OCI-LY1 (cell line): ENCODE results near the gene PRR36.

ENCODE experiments used
- H2AFZ ChIP-seq: fragments of 200-600 bp; sonication (generic), shearing (Covaris generic); 2 replicates; pipeline ENCODE4 v1.6.0; 2014; ENCODE audit warnings: antibody characterized with exemption, mild to moderate bottlenecking, low read length
- H3F3A ChIP-seq: fragments of 200-600 bp; sonication (generic), shearing (Covaris generic); 2 replicates; pipeline ENCODE4 v1.6.0; 2014; ENCODE audit warnings: mild to moderate bottlenecking, antibody characterized with exemption, low read length, moderate library complexity; ENCODE audit not compliant: insufficient read depth
- H3K27ac ChIP-seq: fragments of 200-600 bp; sonication (generic); 2 replicates; pipeline ENCODE4 v1.5.1; 2014; ENCODE audit warnings: low read length, mixed run types, mild to moderate bottlenecking, low read depth; ENCODE audit not compliant: poor library complexity, severe bottlenecking
- H3K27me3 ChIP-seq: fragments of 200-600 bp; sonication (generic); 2 replicates; pipeline ENCODE4 v1.6.0; 2014; ENCODE audit warnings: antibody characterized with exemption, mild to moderate bottlenecking, low read length, moderate library complexity; ENCODE audit not compliant: insufficient read depth
- H3K36me3 ChIP-seq: fragments of 200-600 bp; sonication (generic); 2 replicates; pipeline ENCODE4 v1.6.1; 2014; ENCODE audit warnings: mild to moderate bottlenecking, antibody characterized with exemption, low read length, moderate library complexity, mixed read lengths; ENCODE audit not compliant: insufficient read depth
- H3K4me1 ChIP-seq: fragments of 200-600 bp; sonication (generic); 2 replicates; pipeline ENCODE4 v1.5.1; 2014; ENCODE audit warnings: mild to moderate bottlenecking, low read length, moderate library complexity; ENCODE audit not compliant: insufficient read depth, severe bottlenecking
- H3K4me2 ChIP-seq: fragments of 200-600 bp; sonication (generic), shearing (Covaris generic); 2 replicates; pipeline ENCODE4 v1.6.1; 2014; ENCODE audit warnings: low read length
- H3K4me3 ChIP-seq: fragments of 200-600 bp; sonication (generic); 2 replicates; pipeline ENCODE4 v1.5.1; 2014; ENCODE audit warnings: low read length, low read depth, mild to moderate bottlenecking, mixed read lengths; ENCODE audit not compliant: poor library complexity, severe bottlenecking
- H3K79me2 ChIP-seq: fragments of 200-600 bp; shearing (Covaris generic); 2 replicates; pipeline ENCODE4 v1.6.1; 2016; ENCODE audit warnings: mixed run types, low read length, mixed read lengths; ENCODE audit not compliant: insufficient read depth
- H3K9ac ChIP-seq: fragments of 200-600 bp; sonication (generic), shearing (Covaris generic); 2 replicates; pipeline ENCODE4 v1.6.1; 2014; ENCODE audit warnings: mild to moderate bottlenecking, low read length, mixed read lengths
- H3K9me2 ChIP-seq: fragments of 200-600 bp; sonication (generic), shearing (Covaris generic); 2 replicates; pipeline ENCODE4 v1.6.1; 2014; ENCODE audit warnings: low read depth, mild to moderate bottlenecking, low read length, mixed read lengths
- H3K9me3 ChIP-seq: fragments of 200-600 bp; shearing (Covaris generic); 2 replicates; pipeline ENCODE4 v1.6.1; 2014; ENCODE audit warnings: low read length, mixed read lengths
- H4K20me1 ChIP-seq: fragments of 200-600 bp; sonication (generic), shearing (Covaris generic); 2 replicates; pipeline ENCODE4 v1.6.0; 2016; ENCODE audit warnings: mild to moderate bottlenecking, low read length; ENCODE audit not compliant: insufficient read depth
- EZH2 ChIP-seq: fragments of 200-600 bp; sonication (generic), shearing (Covaris generic); IDR thresholded peaks from 2 replicates; pipeline ENCODE4 v1.8.0; 2017; ENCODE audit warnings: borderline replicate concordance, mixed run types, mild to moderate bottlenecking, antibody characterized with exemption, low read length, moderate library complexity, mixed read lengths
- TF ChIP-seq, protein P1 (sequence below): fragments of 200-600 bp; sonication (generic), shearing (Covaris generic); IDR thresholded peaks from 2 replicates; pipeline ENCODE4 v1.5.1; 2017; ENCODE audit warnings: mild to moderate bottlenecking, antibody characterized with exemption, low read length, moderate library complexity, mixed read lengths

PRR36 gene

DNA sequence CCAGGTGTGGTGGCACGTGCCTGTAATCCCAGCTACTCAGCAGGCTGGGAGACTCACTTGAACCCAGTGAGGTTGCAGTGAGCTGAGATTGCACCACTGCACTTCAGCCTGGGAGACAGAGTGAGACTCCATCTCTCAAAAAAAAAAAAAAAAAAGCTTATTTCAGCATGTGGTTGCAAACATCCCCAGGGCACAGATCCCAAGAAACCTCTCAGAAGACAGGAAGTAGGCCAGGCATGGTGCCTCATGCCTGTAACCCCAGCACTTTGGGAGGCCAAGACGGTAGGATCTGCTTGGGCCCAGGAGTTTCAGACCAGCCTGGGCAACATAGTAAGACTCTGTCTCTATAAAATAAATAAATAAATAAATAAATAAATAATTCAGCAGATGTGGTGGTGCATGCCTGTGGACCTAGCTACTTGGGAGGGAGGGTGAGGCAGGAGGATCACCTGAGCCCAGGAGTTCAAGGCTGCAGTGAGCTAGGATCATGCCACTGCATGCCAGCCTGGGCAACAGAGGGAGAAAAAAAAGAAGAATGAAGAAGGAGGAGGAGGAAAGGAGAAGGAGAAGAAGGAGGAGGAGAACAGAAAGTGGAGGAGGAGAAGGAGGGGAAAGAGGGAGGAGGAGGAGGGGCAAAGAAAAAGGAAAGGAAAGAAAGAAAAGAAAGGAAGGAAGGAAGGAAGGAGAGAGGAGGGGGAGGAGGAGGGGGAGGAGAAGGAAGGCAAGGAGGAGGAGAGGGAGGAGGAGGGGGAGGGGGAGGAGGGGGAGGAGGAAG lies 9.8 kb upstream of the PRR36 start:
- H4K20me1 ChIP-seq: no peaks in the 10 kb centered on the region
- TF ChIP-seq EZH2: no peak
- TF ChIP-seq, protein P1, sequence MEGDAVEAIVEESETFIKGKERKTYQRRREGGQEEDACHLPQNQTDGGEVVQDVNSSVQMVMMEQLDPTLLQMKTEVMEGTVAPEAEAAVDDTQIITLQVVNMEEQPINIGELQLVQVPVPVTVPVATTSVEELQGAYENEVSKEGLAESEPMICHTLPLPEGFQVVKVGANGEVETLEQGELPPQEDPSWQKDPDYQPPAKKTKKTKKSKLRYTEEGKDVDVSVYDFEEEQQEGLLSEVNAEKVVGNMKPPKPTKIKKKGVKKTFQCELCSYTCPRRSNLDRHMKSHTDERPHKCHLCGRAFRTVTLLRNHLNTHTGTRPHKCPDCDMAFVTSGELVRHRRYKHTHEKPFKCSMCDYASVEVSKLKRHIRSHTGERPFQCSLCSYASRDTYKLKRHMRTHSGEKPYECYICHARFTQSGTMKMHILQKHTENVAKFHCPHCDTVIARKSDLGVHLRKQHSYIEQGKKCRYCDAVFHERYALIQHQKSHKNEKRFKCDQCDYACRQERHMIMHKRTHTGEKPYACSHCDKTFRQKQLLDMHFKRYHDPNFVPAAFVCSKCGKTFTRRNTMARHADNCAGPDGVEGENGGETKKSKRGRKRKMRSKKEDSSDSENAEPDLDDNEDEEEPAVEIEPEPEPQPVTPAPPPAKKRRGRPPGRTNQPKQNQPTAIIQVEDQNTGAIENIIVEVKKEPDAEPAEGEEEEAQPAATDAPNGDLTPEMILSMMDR: no peak
- no peak overlapping the region for H3K9ac ChIP-seq
- H3K27ac ChIP-seq: no peak overlapping the region
- no peak overlapping the region for H2AFZ ChIP-seq
- H3K27me3 ChIP-seq: no peaks in the 10 kb centered on the region
- H3F3A ChIP-seq: no peaks in the 10 kb centered on the region
- H3K9me3 ChIP-seq: no peaks in the 10 kb centered on the region
- H3K79me2 ChIP-seq: no peaks in the 10 kb centered on the region
- H3K9me2 ChIP-seq: no peaks in the 10 kb centered on the region
- no peaks in the 10 kb centered on the region for H3K36me3 ChIP-seq
- H3K4me1 ChIP-seq: no peaks in the 10 kb centered on the region
- H3K4me3 ChIP-seq: no peak overlapping the region
- no peak overlapping the region for H3K4me2 ChIP-seq

DNA sequence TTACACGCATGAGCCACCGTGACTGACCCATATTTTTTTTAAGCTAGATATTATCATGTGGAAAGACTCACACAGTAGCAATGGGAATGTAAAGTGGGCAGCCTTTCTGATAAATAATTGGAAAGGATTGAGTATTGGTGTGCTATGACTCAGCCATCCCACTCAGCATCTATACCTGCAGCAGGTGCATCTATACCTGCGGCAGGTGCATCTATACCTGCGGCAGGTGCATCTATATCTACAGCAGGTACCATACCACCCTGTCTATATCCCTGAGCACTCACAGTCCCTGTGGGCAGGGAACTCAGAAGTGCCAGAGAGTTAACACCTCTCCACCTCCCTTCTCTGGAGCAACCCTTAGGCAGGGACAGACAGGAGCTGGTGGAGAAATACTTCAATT lies 8.9 kb upstream of the PRR36 start:
- no peak overlapping the region for H3K4me3 ChIP-seq
- no peaks in the 10 kb centered on the region for H3K4me1 ChIP-seq
- no peak overlapping the region for H2AFZ ChIP-seq
- no peaks in the 10 kb centered on the region for H3K27me3 ChIP-seq
- H3K27ac ChIP-seq: no peak overlapping the region
- no peak for TF ChIP-seq EZH2
- TF ChIP-seq, protein P1: no peak
- no peaks in the 10 kb centered on the region for H4K20me1 ChIP-seq
- no peaks in the 10 kb centered on the region for H3K9me2 ChIP-seq
- H3F3A ChIP-seq: no peaks in the 10 kb centered on the region
- no peaks in the 10 kb centered on the region for H3K79me2 ChIP-seq
- H3K4me2 ChIP-seq: no peak overlapping the region
- no peaks in the 10 kb centered on the region for H3K36me3 ChIP-seq
- H3K9me3 ChIP-seq: no peaks in the 10 kb centered on the region
- H3K9ac ChIP-seq: no peak overlapping the region

DNA sequence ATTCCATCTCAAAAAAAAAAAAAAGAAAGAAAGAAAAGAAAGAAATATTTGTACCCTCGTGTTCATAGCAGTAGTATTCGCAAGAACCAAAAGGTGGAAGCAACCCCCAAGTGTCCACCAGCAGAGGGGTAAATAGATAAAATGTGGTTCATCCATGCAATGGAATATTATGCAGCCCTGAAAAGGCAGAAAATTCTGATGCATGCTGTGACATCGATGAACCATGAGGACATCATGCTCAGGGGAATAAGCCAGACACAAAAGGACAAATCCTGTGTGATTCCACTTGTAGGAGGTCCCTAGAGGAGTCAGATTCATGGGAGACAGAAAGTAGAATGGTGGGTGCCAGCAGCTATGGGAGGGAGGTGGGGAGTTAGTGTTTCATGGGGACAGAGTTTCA lies 7.7 kb upstream of the PRR36 start:
- no peak overlapping the region for H3K9ac ChIP-seq
- no peaks in the 10 kb centered on the region for H3K27me3 ChIP-seq
- H3K27ac ChIP-seq: no peak overlapping the region
- no peak overlapping the region for H2AFZ ChIP-seq
- H3K79me2 ChIP-seq: no peaks in the 10 kb centered on the region
- no peak overlapping the region for H3K4me2 ChIP-seq
- no peak overlapping the region for H3K4me3 ChIP-seq
- no peaks in the 10 kb centered on the region for H3K36me3 ChIP-seq
- H4K20me1 ChIP-seq: no peaks in the 10 kb centered on the region
- H3K4me1 ChIP-seq: no peaks in the 10 kb centered on the region
- no peaks in the 10 kb centered on the region for H3K9me3 ChIP-seq
- no peaks in the 10 kb centered on the region for H3F3A ChIP-seq
- no peaks in the 10 kb centered on the region for H3K9me2 ChIP-seq
- TF ChIP-seq EZH2: no peak
- TF ChIP-seq, protein P1: no peak
